Activated CD4-positive, alpha-beta T cell treated with anti-CD3 and anti-CD28 coated beads, Interleukin-2, amount 10 ng/mL, durations not matched to agents 24 days and 14 days (primary cell): ENCODE data around the gene MCEMP1. TPM values are rescaled to one million over a fixed set of nuclear protein-coding genes. Genes with fewer than 3 reads are reported as not detected.

Experiments used
- DNase-seq: peaks from one replicate; pipeline ENCODE4 v3.0.0; 2022
- H3K27ac Mint-ChIP-seq: one replicate; pipeline ENCODE4 v1.8.0; 2022; ENCODE audit warnings: mild to moderate bottlenecking, mixed read lengths
- H3K27me3 Mint-ChIP-seq: one replicate; pipeline ENCODE4 v1.8.0; 2022; ENCODE audit warnings: mixed read lengths
- H3K36me3 Mint-ChIP-seq: one replicate; pipeline ENCODE4 v1.8.0; 2022; ENCODE audit warnings: low read depth, mild to moderate bottlenecking, mixed read lengths
- H3K4me1 Mint-ChIP-seq: one replicate; pipeline ENCODE4 v1.8.0; 2021; ENCODE audit warnings: mixed read lengths
- H3K4me3 Mint-ChIP-seq: one replicate; pipeline ENCODE4 v1.8.0; 2022; ENCODE audit warnings: mild to moderate bottlenecking, moderate library complexity, mixed read lengths
- H3K9me3 Mint-ChIP-seq: one replicate; pipeline ENCODE4 v1.8.0; 2021; ENCODE audit warnings: mixed read lengths
- intact Hi-C: fragments of 100-400 bp; cut with micrococcal nuclease; formaldehyde crosslinking; loops from one replicate; pipeline ENCODE4 v1.15.1; 2023
- total RNA-seq: library from RNA; stranded (reverse); gene quantifications from 2 replicates; pipeline ENCODE4 v1.2.3, GENCODE V29; 2022

The MCEMP1 gene
- total RNA-seq, 1 donor from 2014 or later = not detected

GRCh38 chr19:7722231-7722651 is 45.4 kb downstream of the MCEMP1 start:
- Mint-ChIP-seq H3K27ac (no peak overlapping the region), H3K4me3 (no peak overlapping the region), H3K9me3 (no peaks in the 10 kb centered on the region), H3K27me3 (peaks cover 1% of the 10 kb centered on the region), H3K36me3 (no peaks in the 10 kb centered on the region), H3K4me1 (no peaks in the 10 kb centered on the region)
- intact Hi-C loops = no loop called here
- DNase-seq = no peak

GRCh38 chr19:7725791-7726190 is 48.9 kb downstream of the MCEMP1 start:
- H3K4me3 Mint-ChIP-seq = no peak overlapping the region
- H3K27me3 Mint-ChIP-seq = peaks cover 27% of the 10 kb centered on the region
- no peak overlapping the region for H3K27ac Mint-ChIP-seq
- DNase-seq = no peak
- no peaks in the 10 kb centered on the region for H3K4me1 Mint-ChIP-seq
- intact Hi-C loops = no loop called here
- no peaks in the 10 kb centered on the region for H3K9me3 Mint-ChIP-seq
- no peaks in the 10 kb centered on the region for H3K36me3 Mint-ChIP-seq

- peaks cover 48% of the 10 kb centered on the region for H3K27me3 Mint-ChIP-seq
Observed at GRCh38 chr19:7729211-7729610, 52.3 kb downstream of the MCEMP1 start.

More at GRCh38 chr19:7729211-7729610, 52.3 kb downstream of the MCEMP1 start:
- H3K4me1 Mint-ChIP-seq = no peaks in the 10 kb centered on the region
- H3K9me3 Mint-ChIP-seq = no peaks in the 10 kb centered on the region
- no peak overlapping the region for H3K27ac Mint-ChIP-seq
- H3K36me3 Mint-ChIP-seq = no peaks in the 10 kb centered on the region
- H3K4me3 Mint-ChIP-seq = no peak overlapping the region
- intact Hi-C loops = no loop called here
- DNase-seq = no peak

Other genes with a start within 250 kb of the MCEMP1 start
- 1.1 and 1.2 TPM in 2 replicates for gene PEX11G, start 188.1 kb upstream of the MCEMP1 start, total RNA-seq
- gene ZNF358, start 161.0 kb upstream of the MCEMP1 start, total RNA-seq = 5.1 and 5.7 TPM in 2 replicates
- gene MCOLN1, start 154.5 kb upstream of the MCEMP1 start, total RNA-seq = 13.3 and 13.7 TPM in 2 replicates
- 122 and 125 TPM in 2 replicates for gene PNPLA6, start 141.4 kb upstream of the MCEMP1 start, total RNA-seq
- gene CAMSAP3, start 81.2 kb upstream of the MCEMP1 start, total RNA-seq = 0.09 and 0.69 TPM in 2 replicates
- gene XAB2, start 47.5 kb upstream of the MCEMP1 start, total RNA-seq = 51.0 and 51.6 TPM in 2 replicates
- gene PET100, start 47.3 kb upstream of the MCEMP1 start, total RNA-seq = 99.2 and 110 TPM in 2 replicates
- 1.3 and 1.5 TPM in 2 replicates for gene PCP2, start 43.4 kb upstream of the MCEMP1 start, total RNA-seq
- gene STXBP2, start 40.0 kb upstream of the MCEMP1 start, total RNA-seq = 83.4 and 84.3 TPM in 2 replicates
- not detected in 2 replicates for gene RETN, start 8.0 kb upstream of the MCEMP1 start, total RNA-seq
- gene TRAPPC5, start 3.7 kb downstream of the MCEMP1 start, total RNA-seq = 82.9 and 84.1 TPM in 2 replicates
- not detected in 2 replicates for gene FCER2, start 25.0 kb downstream of the MCEMP1 start, total RNA-seq
- gene CLEC4G, start 55.0 kb downstream of the MCEMP1 start, total RNA-seq = not detected in 2 replicates
- gene CD209, start 70.4 kb downstream of the MCEMP1 start, total RNA-seq = not detected in 2 replicates
- not detected in 2 replicates for gene CLEC4M, start 86.2 kb downstream of the MCEMP1 start, total RNA-seq
- 4.3 and 5.2 TPM in 2 replicates for gene EVI5L, start 153.1 kb downstream of the MCEMP1 start, total RNA-seq
- gene PRR36, start 197.3 kb downstream of the MCEMP1 start, total RNA-seq = 0.21 TPM in 2 replicates
- gene LRRC8E, start 211.4 kb downstream of the MCEMP1 start, total RNA-seq = not detected in 2 replicates
- gene MAP2K7, start 226.8 kb downstream of the MCEMP1 start, total RNA-seq = 46.7 and 47.6 TPM in 2 replicates
- gene TGFBR3L, start 237.7 kb downstream of the MCEMP1 start, total RNA-seq = 5.3 and 8.5 TPM in 2 replicates
- 21.8 and 23.2 TPM in 2 replicates for gene SNAPC2, start 243.2 kb downstream of the MCEMP1 start, total RNA-seq
- gene CTXN1, start 249.0 kb downstream of the MCEMP1 start, total RNA-seq = 1.8 and 2.0 TPM in 2 replicates